ENCODE results near the gene CTSE.

The CTSE gene

DNA sequence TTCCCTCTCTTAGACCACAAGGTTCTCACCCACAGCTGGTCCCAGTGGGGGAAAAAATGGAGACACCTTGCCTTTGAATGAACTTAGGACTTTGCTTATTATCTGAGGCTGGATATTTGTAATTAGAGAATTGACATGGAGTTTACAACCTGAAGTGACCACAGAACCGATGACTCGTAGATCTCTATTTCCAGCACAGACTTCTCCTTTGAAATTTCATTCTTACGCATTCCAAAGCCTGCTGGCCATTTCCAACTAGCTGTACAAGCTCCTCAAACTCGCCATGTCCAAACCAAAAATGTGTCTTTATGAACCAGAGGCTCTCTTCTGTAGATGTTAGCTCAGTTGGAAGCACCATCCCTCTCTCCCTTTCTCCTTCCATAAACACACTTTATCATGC lies 32.5 kb downstream of the CTSE start:
- DNase-seq (ENCODE audit: low spot score), result no peak

DNA sequence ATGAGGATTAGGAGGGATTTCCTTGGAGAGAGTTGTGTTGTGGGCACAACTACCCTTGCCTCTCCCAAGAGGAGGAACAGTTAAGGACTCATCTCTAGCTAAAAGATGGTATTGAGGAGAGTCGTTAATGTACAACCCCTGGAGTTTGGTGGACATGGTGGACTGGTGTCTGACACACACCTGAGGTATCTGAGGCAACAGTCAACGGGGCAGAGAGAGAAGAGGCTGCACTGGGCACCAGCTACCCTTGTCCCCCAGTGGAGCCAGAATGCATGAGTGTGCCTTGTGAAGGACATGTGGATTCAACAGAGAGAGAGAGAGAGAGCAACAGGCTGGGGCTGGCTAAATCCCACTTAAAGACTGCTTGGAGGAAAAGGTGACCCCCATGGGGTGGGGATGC lies 33.5 kb downstream of the CTSE start:
- DNase-seq (ENCODE audit: low spot score), result no peak

DNA sequence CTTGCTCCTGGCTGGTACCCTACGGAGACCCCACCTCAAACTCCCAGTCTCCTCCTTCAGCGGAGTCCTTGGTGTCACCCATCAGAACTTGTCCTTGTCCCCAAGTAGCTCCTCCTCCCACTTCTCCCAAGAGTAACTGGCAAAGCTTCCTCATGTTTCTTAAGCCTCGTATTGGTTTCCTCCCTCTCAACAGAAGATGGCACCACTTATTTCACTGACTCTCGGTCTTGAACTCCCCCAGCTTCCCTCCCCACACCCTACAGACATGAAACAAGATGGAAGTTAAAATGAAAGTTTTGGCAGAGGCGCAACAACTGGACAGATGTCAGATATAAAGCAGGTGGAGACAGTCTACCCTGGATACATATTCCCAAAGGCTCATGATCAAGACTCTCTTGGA lies 33.9 kb downstream of the CTSE start:
- no peak for DNase-seq (ENCODE audit: low spot score)

DNA sequence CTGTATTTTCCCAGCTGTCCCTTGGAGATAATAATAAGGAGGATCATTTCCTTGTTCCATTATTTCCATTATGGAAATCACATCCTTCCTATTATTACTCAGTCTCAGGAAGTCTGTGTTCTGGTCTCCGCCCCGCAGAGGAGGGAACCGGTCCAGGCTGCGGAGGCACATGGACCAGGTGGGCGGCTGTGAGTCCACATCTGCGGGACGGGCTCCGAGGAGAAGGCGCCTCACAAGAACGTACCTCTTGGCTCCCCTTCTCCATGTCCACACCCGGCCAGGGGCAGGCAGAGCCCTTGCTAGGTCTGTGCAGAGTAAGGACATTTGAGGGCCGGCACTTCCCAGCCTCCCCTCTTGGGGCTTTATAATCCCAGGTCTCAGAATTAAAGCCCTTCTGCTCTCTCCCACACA lies 35.1 kb downstream of the CTSE start:
- no peak for DNase-seq (ENCODE audit: low spot score)

DNA sequence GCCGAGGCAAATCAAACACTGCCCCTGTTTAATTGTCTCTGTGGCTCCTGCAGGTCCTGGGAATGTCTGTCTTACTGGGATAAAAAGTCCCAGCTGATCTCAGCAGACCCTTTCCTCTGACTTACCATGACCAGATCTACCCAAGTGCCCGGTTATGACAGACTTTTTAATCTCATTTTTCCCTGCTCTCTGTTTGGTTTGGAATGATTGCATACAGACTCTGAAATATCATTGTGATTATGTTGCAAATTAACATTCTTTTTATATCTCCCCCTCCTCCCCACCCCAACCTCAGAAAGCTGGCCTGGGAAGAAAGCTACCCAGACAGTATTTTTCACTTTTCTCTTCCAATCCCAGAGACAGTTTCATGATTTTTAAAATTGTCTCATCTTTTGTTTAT lies 36.8 kb downstream of the CTSE start:
- no peak for DNase-seq (ENCODE audit: low spot score)

GRCh38 chr1:205986292-205986691 lies 37.4 kb downstream of the CTSE start:
- no peak for DNase-seq (ENCODE audit: low spot score)

DNA sequence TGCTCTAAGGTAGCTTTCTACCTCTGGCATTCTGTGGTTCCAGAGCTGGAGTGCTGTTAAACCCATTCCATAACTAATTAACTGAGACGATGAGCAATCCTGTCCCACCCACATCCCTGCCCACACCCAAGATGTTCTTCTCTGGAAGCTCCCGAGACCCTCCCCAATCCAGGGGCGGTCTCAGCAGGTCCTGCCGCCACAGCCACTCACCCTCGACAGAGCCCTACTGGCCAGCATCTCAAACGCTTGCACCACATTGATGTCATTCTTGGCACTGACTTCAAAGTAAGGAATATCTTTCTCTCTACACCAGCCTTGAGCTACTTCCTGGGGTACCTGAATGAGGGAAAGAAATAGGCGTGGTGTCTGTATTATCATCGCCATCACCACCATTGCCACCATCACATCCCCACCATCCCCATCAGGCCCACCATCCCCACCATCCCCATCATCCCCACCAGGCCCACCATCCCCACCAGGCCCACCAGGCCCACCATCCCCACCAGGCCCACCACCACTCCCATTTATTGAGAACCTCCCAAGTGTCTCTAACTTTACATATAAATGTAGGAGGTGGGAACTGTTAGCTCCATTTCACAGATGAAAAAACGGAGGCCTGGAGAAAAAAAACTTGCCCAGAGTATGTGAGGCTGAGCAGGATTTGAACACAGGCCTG lies 38.2 kb downstream of the CTSE start:
- DNase-seq (ENCODE audit: low spot score), result no peak

DNA sequence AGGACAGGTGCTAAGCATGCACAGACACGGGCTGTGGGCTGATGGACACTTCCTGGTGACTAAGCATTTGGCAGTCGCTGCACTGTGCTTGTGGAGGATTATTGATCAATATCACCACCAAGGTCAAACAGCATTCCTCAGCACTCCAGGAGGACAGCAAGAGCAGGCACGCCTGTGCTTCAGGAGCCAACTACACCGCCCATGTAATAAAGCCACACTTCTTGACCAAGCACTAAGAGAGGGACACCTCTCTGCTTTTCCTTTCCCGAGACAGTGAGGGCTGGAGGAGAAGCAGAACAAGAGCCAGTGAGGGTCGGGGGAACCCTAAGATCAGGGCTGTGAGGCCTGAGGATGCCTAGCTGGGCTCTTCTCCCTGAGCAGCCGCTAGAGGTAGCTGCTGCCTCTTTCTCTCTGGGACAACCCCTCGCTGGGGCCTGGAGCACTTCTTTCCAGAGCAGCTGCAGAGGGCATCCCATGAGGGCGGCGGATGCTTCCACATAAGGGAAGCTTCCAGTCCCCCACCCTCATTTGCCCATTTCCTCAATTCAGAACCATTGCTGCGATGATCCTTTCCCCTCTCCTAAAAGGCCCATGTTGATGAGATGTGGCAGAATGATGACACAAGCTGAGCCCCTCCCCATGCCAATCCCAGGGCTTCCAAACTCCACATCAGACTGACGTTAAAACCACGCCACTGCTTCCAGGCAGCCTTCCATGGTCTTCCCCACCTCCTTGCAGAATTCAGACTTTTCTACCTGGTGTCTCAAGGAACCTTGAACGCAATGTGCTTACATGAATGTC lies 39.6 kb downstream of the CTSE start:
- no peak for DNase-seq (ENCODE audit: low spot score)

GRCh38 chr1:205981257-205981656 lies 42.4 kb downstream of the CTSE start:
- no peak for DNase-seq (ENCODE audit: low spot score)

GRCh38 chr1:205980237-205980870 lies 43.3 kb downstream of the CTSE start:
- DNase-seq (ENCODE audit: low spot score), result no peak

GRCh38 chr1:205979301-205979700 lies 44.4 kb downstream of the CTSE start:
- DNase-seq (ENCODE audit: low spot score), result no peak

DNA sequence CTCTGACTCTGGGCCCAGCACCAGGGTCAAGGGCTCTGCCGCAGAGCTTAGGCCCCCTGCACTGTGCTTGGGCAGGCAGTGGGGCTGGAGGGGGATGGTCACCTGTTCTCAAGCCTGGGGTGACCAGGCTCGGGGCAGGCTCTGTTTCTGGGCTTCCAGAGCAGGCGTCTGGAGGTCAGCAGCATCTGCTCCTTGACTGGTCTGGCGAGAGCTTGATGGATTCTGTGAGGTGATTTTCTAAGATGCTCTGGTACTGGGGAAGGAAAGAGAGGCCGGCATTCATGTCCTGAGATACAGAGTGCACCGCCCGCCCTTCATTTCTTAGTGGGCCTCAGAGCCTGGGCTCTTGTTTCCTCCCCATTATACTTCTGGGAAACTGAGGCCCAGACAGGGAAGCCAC lies 45.0 kb downstream of the CTSE start:
- DNase-seq (ENCODE audit: low spot score), result no peak

DNA sequence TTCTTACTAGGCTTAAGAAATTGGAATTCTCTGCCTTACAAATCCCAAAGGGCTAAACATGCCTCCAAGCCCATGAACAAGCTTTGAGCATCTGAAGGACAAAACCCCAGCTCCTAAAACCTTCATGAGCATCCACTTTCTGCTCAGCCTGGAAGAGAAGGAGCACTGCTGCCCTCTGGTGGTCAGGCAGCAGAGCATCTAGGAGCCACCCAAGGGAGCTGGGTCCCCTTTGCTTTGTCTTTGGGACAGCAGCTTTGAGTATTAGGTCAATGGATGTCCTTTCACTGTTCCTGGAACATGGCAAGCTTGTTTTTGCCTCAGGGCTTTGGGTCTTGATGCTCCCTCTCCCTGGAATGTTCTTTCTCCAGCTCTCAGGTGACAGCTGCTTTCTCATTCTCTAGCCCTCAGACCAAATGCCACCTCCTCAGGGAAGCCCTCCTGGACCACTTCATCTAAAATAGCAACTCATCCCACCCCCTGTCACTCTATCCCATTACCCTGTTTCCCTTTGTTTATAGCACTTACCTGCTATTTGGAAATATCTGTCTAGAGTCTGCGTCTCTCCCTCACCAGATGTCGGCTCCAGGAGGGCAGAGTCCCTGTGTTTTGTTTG lies 46.2 kb downstream of the CTSE start:
- DNase-seq (ENCODE audit: low spot score), result peak; percentile 72

- DNase-seq (ENCODE audit: low spot score), result no peak
Observed at GRCh38 chr1:205976708-205977401, 46.8 kb downstream of the CTSE start.

DNA sequence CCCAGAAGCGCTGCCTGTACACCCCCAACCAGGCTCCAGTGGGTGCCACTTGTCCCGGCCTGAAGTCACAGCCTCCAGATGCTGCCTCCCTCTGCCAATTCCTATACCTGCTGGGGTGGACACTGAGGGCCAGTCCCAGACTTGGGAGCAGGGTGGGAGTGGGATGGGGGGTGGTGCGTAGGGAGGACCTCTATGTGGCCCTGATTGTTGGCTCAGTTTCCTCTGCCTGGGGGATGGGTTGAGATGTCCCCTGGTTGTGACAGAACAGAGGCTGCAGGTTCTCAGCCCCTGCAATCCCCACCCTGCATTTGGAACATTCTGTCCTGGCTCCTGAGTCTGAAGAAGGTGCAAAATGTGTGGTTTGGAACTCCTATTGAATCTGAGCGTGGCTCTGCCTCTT lies 47.7 kb downstream of the CTSE start:
- no peak for DNase-seq (ENCODE audit: low spot score)

- no peak for DNase-seq (ENCODE audit: low spot score)
Observed at GRCh38 chr1:205975387-205975998, 48.2 kb downstream of the CTSE start.

GRCh38 chr1:205974712-205975111 lies 49.0 kb downstream of the CTSE start:
- DNase-seq (ENCODE audit: low spot score), result no peak

DNA sequence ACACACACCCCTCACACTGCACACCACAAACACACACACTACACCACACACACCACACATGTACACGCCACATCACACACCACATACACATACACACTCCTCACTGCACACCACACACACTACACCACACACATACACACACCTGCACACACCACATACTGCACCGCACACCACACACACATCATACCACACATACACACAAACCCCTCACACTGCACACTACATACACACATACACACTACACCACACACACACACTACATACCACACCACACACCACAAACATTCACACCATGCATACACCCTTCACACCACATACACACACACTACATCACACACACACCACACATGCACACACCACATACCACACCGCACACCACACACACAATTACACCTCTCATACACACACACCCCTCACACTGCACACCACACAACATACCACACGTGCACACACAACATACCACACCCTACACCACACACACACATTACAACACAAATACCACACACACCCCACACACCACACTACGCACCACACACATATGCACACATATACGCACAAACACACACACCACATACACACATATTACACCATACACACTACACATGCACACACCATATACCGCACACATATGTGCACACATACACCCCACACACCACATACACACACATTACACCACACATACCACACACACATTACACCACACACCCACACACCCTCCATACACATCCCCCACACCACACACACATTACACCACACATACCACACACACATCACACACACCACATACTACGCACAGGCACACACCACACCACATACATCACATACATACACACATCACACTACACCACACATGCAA lies 50.1 kb downstream of the CTSE start:
- no peak for DNase-seq (ENCODE audit: low spot score)

- DNase-seq (ENCODE audit: low spot score), result no peak
Observed at GRCh38 chr1:205972491-205973168, 51.1 kb downstream of the CTSE start.

DNA sequence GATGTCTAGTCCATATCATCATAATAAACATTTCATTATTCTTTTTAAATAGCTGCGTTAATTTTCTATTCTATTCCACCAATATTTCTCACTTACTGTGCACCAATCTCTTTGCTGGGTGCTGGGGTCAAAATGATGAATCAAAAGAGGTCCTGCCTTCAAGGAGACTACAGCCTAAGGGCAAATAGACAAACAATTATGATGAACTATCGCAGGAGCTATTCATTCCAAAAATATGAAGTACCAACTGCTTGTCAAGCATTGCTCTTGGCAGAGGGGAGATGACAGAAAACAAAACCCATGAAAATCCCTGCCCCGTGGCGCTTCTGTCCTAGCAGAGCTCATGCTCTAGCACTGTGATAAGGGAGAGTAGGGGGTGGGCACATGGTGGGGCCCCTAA lies 51.6 kb downstream of the CTSE start:
- no peak for DNase-seq (ENCODE audit: low spot score)

Measured in CD4-positive, alpha-beta T cell treated with Interleukin-15 for 4 hours (primary cell).